HG02610 (cell line): ENCODE data around the gene FSD1.
"Not testable (repeated sequence)": the region's sequence is repeated elsewhere in the genome, so short reads cannot be mapped to it uniquely, and the experiment has no call there.

Experiments used
- ATAC-seq: cut with Tn5 transposase; IDR thresholded peaks from one replicate; pipeline ENCODE4 v1.9.1; 2021; ENCODE audit warnings: mild to moderate bottlenecking, moderate library complexity; ENCODE audit not compliant: unreplicated experiment

Gene FSD1

GRCh38 chr19:4284176-4284958, 20.0 kb upstream of the FSD1 start:
- no peak for ATAC-seq

GRCh38 chr19:4284974-4285373, 19.4 kb upstream of the FSD1 start:
- ATAC-seq = no peak

- not testable (repeated sequence) for ATAC-seq
Measured at GRCh38 chr19:4286141-4286540, 18.3 kb upstream of the FSD1 start.

- no peak for ATAC-seq
Measured at GRCh38 chr19:4288091-4288777, 16.2 kb upstream of the FSD1 start.

GRCh38 chr19:4291184-4291732, 13.1 kb upstream of the FSD1 start:
- no peak for ATAC-seq

- ATAC-seq = no peak
Measured at GRCh38 chr19:4292515-4292914, 11.9 kb upstream of the FSD1 start.

GRCh38 chr19:4294389-4294788, 10.0 kb upstream of the FSD1 start:
- ATAC-seq = no peak

- no peak for ATAC-seq
Measured at GRCh38 chr19:4295972-4296771, 8.2 kb upstream of the FSD1 start.

- no peak for ATAC-seq
Measured at GRCh38 chr19:4297901-4298809, 6.2 kb upstream of the FSD1 start.

- ATAC-seq = no peak
Measured at GRCh38 chr19:4298810-4299550, 5.4 kb upstream of the FSD1 start.

GRCh38 chr19:4300589-4300988, 3.8 kb upstream of the FSD1 start:
- no peak for ATAC-seq

- ATAC-seq = no peak
Measured at GRCh38 chr19:4301590-4302242, 2.7 kb upstream of the FSD1 start.

GRCh38 chr19:4302243-4302640, 2.2 kb upstream of the FSD1 start, which contains the start of gene TMIGD2:
Gene TMIGD2, minus strand, starts transcription at chr19:4302389. Its CDS starts 4 bp downstream, at chr19:4302385.
- no peak for ATAC-seq

GRCh38 chr19:4303819-4304537, 420 bp upstream of the FSD1 start:
- ATAC-seq = no peak

GRCh38 chr19:4305257-4305612, 837 bp downstream of the FSD1 start:
- no peak for ATAC-seq

GRCh38 chr19:4305659-4306058, 1.3 kb downstream of the FSD1 start:
- no peak for ATAC-seq

GRCh38 chr19:4310247-4311121, 6.1 kb downstream of the FSD1 start:
- no peak for ATAC-seq
